Heart left ventricle (tissue), 16 donors: Measurements from ENCODE around the gene FAM83B. TPM values are rescaled to one million over a fixed set of nuclear protein-coding genes. Genes with fewer than 3 reads are reported as not detected.

Experiments used
- ATAC-seq, 4 donors: fragments of 200-7000 bp; cut with Tn5 transposase; one replicate each; pipeline ENCODE4 v1.9.1; 2020 to 2022; ENCODE audit warnings: moderate library complexity in 4 of 4, mild to moderate bottlenecking in 3 of 4, moderate number of reproducible peaks in 1 of 4
- DNase-seq, 5 donors: peaks; one replicate each; pipeline ENCODE4 v3.0.0-alpha.2; 2020
- H3K27ac ChIP-seq, 12 donors: fragments of 200-600 bp; sonication (generic) in 4 of 12; one replicate each; pipeline versions ENCODE4 v1.5.0 to v1.8.0; 2016 to 2022; ENCODE audit warnings: mild to moderate bottlenecking in 2 of 12
- H3K27me3 ChIP-seq, 9 donors: fragments of 200-600 bp; sonication (generic) in 2 of 9; one replicate each; pipeline versions ENCODE4 v1.5.1 to v1.8.0; 2016 to 2022; ENCODE audit warnings: mild to moderate bottlenecking in 3 of 9
- H3K36me3 ChIP-seq, 9 donors: fragments of 200-600 bp; sonication (generic) in 2 of 9; one replicate each; pipeline versions ENCODE4 v1.5.0 to v1.8.0; 2018 to 2022; ENCODE audit warnings: mild to moderate bottlenecking in 2 of 9
- H3K4me1 ChIP-seq, 12 donors: fragments of 200-600 bp; sonication (generic) in 4 of 12; one replicate each; pipeline versions ENCODE4 v1.5.0 to v1.8.0; 2016 to 2022; ENCODE audit warnings: mild to moderate bottlenecking in 3 of 12
- H3K4me3 ChIP-seq, 12 donors: fragments of 200-600 bp; sonication (generic) in 4 of 12; one replicate each; pipeline versions ENCODE4 v1.5.0 to v1.8.0; 2017 to 2022; ENCODE audit warnings: mild to moderate bottlenecking in 9 of 12, moderate library complexity in 4 of 12
- H3K9me3 ChIP-seq, 12 donors: fragments of 200-600 bp; sonication (generic) in 4 of 12; one replicate each; pipeline versions ENCODE4 v1.5.0 to v1.8.0; 2016 to 2022; ENCODE audit warnings: mild to moderate bottlenecking in 1 of 12
- POLR2A ChIP-seq, 2 donors: fragments of 450-650 bp; IDR thresholded peaks; one replicate each; pipeline ENCODE4 v1.6.1; 2017; ENCODE audit warnings: antibody characterized with exemption in 2 of 2, mild to moderate bottlenecking in 2 of 2, moderate library complexity in 2 of 2
- WGBS, 4 donors: extraction: QIAGEN DNeasy Blood & Tissue Kit in 2 of 4; methylation state at CpG; one replicate each; pipeline versions ENCODE4 v1.1.5 to v1.1.7; 2013 to 2018; 5-methylcytosine and 5-hydroxymethylcytosine counted together
- intact Hi-C, 10 donors: fragments of 100-400 bp; cut with DNase I; formaldehyde crosslinking; loops; one replicate each; pipeline versions ENCODE4 v1.11.1 to v1.14.2; 2022
- polyA plus RNA-seq, 2 donors: library from polyadenylated mRNA; stranded (reverse); fragments of 200-250 nt; gene quantifications; one replicate each; pipeline ENCODE4 v1.2.3, GENCODE V29; 2013
- total RNA-seq, 9 donors: library from RNA; depleted of rRNA in 2 of 9; stranded (reverse); fragments of >200 nt in 2 of 9; fragmentation: NEBNext Ultra II Directional in 3 of 9; extraction: Animal tissue kit (Norgen Biotek cat#: 25700) in 3 of 9; gene quantifications; one replicate each; pipeline versions ENCODE4 v1.1.0 to v1.2.4, GENCODE V29; 2016 to 2023
- TF ChIP-seq, protein P1 (sequence below), 12 donors: fragments of 200-600 bp; sonication (generic) in 4 of 12; IDR thresholded peaks; one replicate each; pipeline versions ENCODE4 v1.5.0 to v1.8.0; 2018 to 2022; ENCODE audit warnings: antibody characterized with exemption in 12 of 12, mild to moderate bottlenecking in 5 of 12
- donor health status: ischemic (EF 13 %, LVEDD 7.1; RV severe dilation, severe dysfunction).
- donor health status: healthy with polysubstance abuse.
- donor health status: DM: no; HTN: yes; CAD: no.
- donor health status: DM: no; HTN: no; CAD: no.
- donor health status: ischemic (EF 25% LVEDD 6.9; RV normal size, moderate dysfunction).
- donor health status: ischemic (EF 25% LVEDD 5.7; RV mildly dilated, moderate dysfunction).
- donor health status: healthy.
- donor health status: DM: yes; HTN: yes; CAD: no.
- donor health status: ischemic (EF 35%, LVEDD 5.7; RV mildly dilated, moderate dysfunction).
- donor health status: nonischemic (EF 11% LVEDD 7.7; RV severe dilation, severe dysfunction).
- donor health status: DM: yes; HTN: yes; CAD: no.
- donor health status: PGD.
- donor health status: ischemic (EF 29% LVEDD 5.4; RV normal size, mild dysfunction).
- donor health status: nonischemic (EF 23%, LVEDD 6.1; RV moderate dilation, normal function).

FAM83B gene
- total and polyA plus RNA-seq, 11 donors = 0.03 to 1.1 (median 0.29) TPM; not detected in 1

- H3K4me1 ChIP-seq = peaks cover 0 to 2% (median 0%) of the 10 kb centered on the region in 12 donors
- H3K4me3 ChIP-seq = no peak overlapping the region
- DNase-seq = no peak
- no peaks in the 10 kb centered on the region for H3K36me3 ChIP-seq
- intact Hi-C loops = no loop called here
- no peaks in the 10 kb centered on the region for H3K9me3 ChIP-seq
- no peaks in the 10 kb centered on the region for H3K27me3 ChIP-seq
- no peak for ATAC-seq
- 27 to 71% (median 49%) methylated on average over 1 of the region's 1 CpG for WGBS, 4 donors
- TF ChIP-seq, protein P1, sequence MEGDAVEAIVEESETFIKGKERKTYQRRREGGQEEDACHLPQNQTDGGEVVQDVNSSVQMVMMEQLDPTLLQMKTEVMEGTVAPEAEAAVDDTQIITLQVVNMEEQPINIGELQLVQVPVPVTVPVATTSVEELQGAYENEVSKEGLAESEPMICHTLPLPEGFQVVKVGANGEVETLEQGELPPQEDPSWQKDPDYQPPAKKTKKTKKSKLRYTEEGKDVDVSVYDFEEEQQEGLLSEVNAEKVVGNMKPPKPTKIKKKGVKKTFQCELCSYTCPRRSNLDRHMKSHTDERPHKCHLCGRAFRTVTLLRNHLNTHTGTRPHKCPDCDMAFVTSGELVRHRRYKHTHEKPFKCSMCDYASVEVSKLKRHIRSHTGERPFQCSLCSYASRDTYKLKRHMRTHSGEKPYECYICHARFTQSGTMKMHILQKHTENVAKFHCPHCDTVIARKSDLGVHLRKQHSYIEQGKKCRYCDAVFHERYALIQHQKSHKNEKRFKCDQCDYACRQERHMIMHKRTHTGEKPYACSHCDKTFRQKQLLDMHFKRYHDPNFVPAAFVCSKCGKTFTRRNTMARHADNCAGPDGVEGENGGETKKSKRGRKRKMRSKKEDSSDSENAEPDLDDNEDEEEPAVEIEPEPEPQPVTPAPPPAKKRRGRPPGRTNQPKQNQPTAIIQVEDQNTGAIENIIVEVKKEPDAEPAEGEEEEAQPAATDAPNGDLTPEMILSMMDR (IDR thresholded peaks at IDR 0.05) = no peak
- TF ChIP-seq POLR2A (IDR thresholded peaks at IDR 0.05) = no peak
- no peak overlapping the region for H3K27ac ChIP-seq
Measured at GRCh38 chr6:54830216-54830615, 16.4 kb upstream of the FAM83B start.

GRCh38 chr6:54835176-54835575 lies 11.4 kb upstream of the FAM83B start:
- no peak for TF ChIP-seq POLR2A (IDR thresholded peaks at IDR 0.05)
- TF ChIP-seq, protein P1 (IDR thresholded peaks at IDR 0.05) = no peak
- H3K9me3 ChIP-seq = no peaks in the 10 kb centered on the region
- H3K4me3 ChIP-seq = no peak overlapping the region
- H3K27me3 ChIP-seq = no peaks in the 10 kb centered on the region
- no peaks in the 10 kb centered on the region for H3K36me3 ChIP-seq
- H3K4me1 ChIP-seq = no peaks in the 10 kb centered on the region
- intact Hi-C loops = no loop called here
- DNase-seq (no peak), ATAC-seq (no peak)
- WGBS, 4 donors = 80 to 83% (median 82%) methylated on average over 1 of the region's 1 CpG
- no peak overlapping the region for H3K27ac ChIP-seq

GRCh38 chr6:54846857-54847674 lies 495 bp downstream of the FAM83B start:
- Histone ChIP-seq H3K9me3 (no peaks in the 10 kb centered on the region), H3K36me3 (no peaks in the 10 kb centered on the region), H3K4me3 (peak overlapping the region; percentile 33 to 61 (median 46)), H3K4me1 (peaks cover 0 to 11% (median 0%) of the 10 kb centered on the region in 12 donors), H3K27me3 (peaks cover 3 to 43% (median 18%) of the 10 kb centered on the region in 9 donors), H3K27ac (no peak overlapping the region)
- 7 to 10% (median 8%) methylated on average over 33 to 35 of the region's 35 CpGs for WGBS, 4 donors
- TF ChIP-seq, protein P1 (IDR thresholded peaks at IDR 0.05) = no peak
- TF ChIP-seq POLR2A (IDR thresholded peaks at IDR 0.05) = no peak
- intact Hi-C loops = no loop called here
- peak in 2 of 4 donors; percentile 20 to 29 for ATAC-seq
- no peak for DNase-seq

- Histone ChIP-seq H3K4me1 (peaks cover 0 to 11% (median 0%) of the 10 kb centered on the region in 12 donors), H3K36me3 (no peaks in the 10 kb centered on the region), H3K27ac (no peak overlapping the region), H3K4me3 (no peak overlapping the region), H3K27me3 (peaks cover 3 to 43% (median 18%) of the 10 kb centered on the region in 9 donors), H3K9me3 (peaks cover 0 to 8% (median 0%) of the 10 kb centered on the region in 12 donors)
- no peak for DNase-seq
- no peak for TF ChIP-seq POLR2A (IDR thresholded peaks at IDR 0.05)
- TF ChIP-seq, protein P1 (IDR thresholded peaks at IDR 0.05) = no peak
- intact Hi-C loops = no loop called here
- WGBS, 4 donors = 62 to 77% (median 72%) methylated on average over 9 of the region's 9 CpGs
- ATAC-seq = no peak
Measured at GRCh38 chr6:54847799-54848597, 1.4 kb downstream of the FAM83B start.
